Measurements from ENCODE around the gene BCR.
A peak's percentile ranks its signal among the peaks of the same experiment; 100 is the strongest.

Gene BCR

GRCh38 chr22:23228503-23228902, 48.2 kb downstream of the BCR start:
- no peaks in the 10 kb centered on the region for H3K36me3 ChIP-seq (ENCODE audit: control insufficient read depth, insufficient read depth, low read length)
- no peak overlapping the region for H3K27ac ChIP-seq (ENCODE audit: insufficient read depth, low read length, poor library complexity, severe bottlenecking)
- no peak overlapping the region for H3K4me3 ChIP-seq (ENCODE audit: insufficient read depth, low read depth, low read length, poor library complexity, severe bottlenecking)
- H3K4me1 ChIP-seq (ENCODE audit: control insufficient read depth, insufficient read depth, low read length, poor library complexity, severe bottlenecking) = peaks cover 36% of the 10 kb centered on the region
- H3K9me3 ChIP-seq (ENCODE audit: control insufficient read depth, low read length) = peaks cover 5% of the 10 kb centered on the region
- H3K27me3 ChIP-seq (replicated peaks; ENCODE audit: control insufficient read depth, insufficient read depth, low read length, poor library complexity, severe bottlenecking) = no peaks in the 10 kb centered on the region
- DNase-seq = no peak

- DNase-seq = no peak
- Histone ChIP-seq H3K4me3 (ENCODE audit: insufficient read depth, low read depth, low read length, poor library complexity, severe bottlenecking) (no peak overlapping the region), H3K36me3 (ENCODE audit: control insufficient read depth, insufficient read depth, low read length) (no peaks in the 10 kb centered on the region), H3K4me1 (ENCODE audit: control insufficient read depth, insufficient read depth, low read length, poor library complexity, severe bottlenecking) (peaks cover 26% of the 10 kb centered on the region), H3K27me3 (replicated peaks; ENCODE audit: control insufficient read depth, insufficient read depth, low read length, poor library complexity, severe bottlenecking) (no peaks in the 10 kb centered on the region), H3K27ac (ENCODE audit: insufficient read depth, low read length, poor library complexity, severe bottlenecking) (no peak overlapping the region), H3K9me3 (ENCODE audit: control insufficient read depth, low read length) (peaks cover 5% of the 10 kb centered on the region)
These were observed 49.3 kb downstream of the BCR start for GRCh38 chr22:23229646-23230045.

DNA sequence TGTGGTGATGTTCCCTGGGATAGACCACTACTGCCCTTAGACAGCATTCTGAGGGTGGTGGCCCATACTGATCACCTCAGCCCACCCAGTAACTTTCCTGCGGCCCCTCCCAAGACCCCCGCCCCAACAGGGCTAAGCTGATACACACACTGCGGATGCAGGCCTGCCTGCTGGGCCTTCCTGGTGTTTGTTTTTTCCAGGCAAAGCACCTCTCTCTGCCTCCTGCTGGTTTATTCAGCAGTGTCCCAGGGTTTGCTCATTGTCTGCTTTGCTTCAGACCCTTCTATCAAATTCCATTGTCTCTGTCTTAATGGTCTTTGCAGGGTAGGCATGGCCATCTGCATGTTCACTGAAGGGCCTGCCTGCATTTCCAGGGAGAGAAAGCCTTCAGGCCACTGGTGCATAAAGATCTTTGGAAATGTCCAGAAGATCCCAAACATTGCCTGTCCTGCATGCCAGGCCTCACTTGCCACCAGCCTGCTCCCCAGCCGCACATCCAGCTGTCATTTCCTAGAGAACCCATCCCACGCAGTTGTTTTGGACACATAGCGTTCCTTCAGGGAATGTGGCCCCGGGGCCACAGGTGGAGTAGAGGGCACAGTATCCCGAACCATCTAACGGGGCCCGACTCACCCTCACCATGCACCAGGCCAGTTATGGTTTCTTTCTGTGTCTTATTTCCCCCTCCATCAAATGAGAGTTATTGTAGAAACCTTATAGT, 50.2 kb downstream of the BCR start:
- Histone ChIP-seq H3K27me3 (replicated peaks; ENCODE audit: control insufficient read depth, insufficient read depth, low read length, poor library complexity, severe bottlenecking) (no peaks in the 10 kb centered on the region), H3K27ac (ENCODE audit: insufficient read depth, low read length, poor library complexity, severe bottlenecking) (no peak overlapping the region), H3K4me3 (ENCODE audit: insufficient read depth, low read depth, low read length, poor library complexity, severe bottlenecking) (no peak overlapping the region), H3K36me3 (ENCODE audit: control insufficient read depth, insufficient read depth, low read length) (no peaks in the 10 kb centered on the region), H3K9me3 (ENCODE audit: control insufficient read depth, low read length) (peaks cover 5% of the 10 kb centered on the region), H3K4me1 (ENCODE audit: control insufficient read depth, insufficient read depth, low read length, poor library complexity, severe bottlenecking) (peaks cover 20% of the 10 kb centered on the region)
- no peak for DNase-seq

GRCh38 chr22:23231471-23232093, 51.3 kb downstream of the BCR start:
- Histone ChIP-seq H3K27ac (ENCODE audit: insufficient read depth, low read length, poor library complexity, severe bottlenecking) (no peak overlapping the region), H3K36me3 (ENCODE audit: control insufficient read depth, insufficient read depth, low read length) (no peaks in the 10 kb centered on the region), H3K4me1 (ENCODE audit: control insufficient read depth, insufficient read depth, low read length, poor library complexity, severe bottlenecking) (peaks cover 16% of the 10 kb centered on the region), H3K9me3 (ENCODE audit: control insufficient read depth, low read length) (peaks cover 5% of the 10 kb centered on the region), H3K4me3 (ENCODE audit: insufficient read depth, low read depth, low read length, poor library complexity, severe bottlenecking) (no peak overlapping the region), H3K27me3 (replicated peaks; ENCODE audit: control insufficient read depth, insufficient read depth, low read length, poor library complexity, severe bottlenecking) (no peaks in the 10 kb centered on the region)
- no peak for DNase-seq

- peak overlapping the region; percentile 14 for H3K27ac ChIP-seq (ENCODE audit: insufficient read depth, low read length, poor library complexity, severe bottlenecking)
- DNase-seq = no peak
- H3K27me3 ChIP-seq (replicated peaks; ENCODE audit: control insufficient read depth, insufficient read depth, low read length, poor library complexity, severe bottlenecking) = no peaks in the 10 kb centered on the region
- H3K4me1 ChIP-seq (ENCODE audit: control insufficient read depth, insufficient read depth, low read length, poor library complexity, severe bottlenecking) = peaks cover 13% of the 10 kb centered on the region
- peaks cover 5% of the 10 kb centered on the region for H3K9me3 ChIP-seq (ENCODE audit: control insufficient read depth, low read length)
- H3K36me3 ChIP-seq (ENCODE audit: control insufficient read depth, insufficient read depth, low read length) = no peaks in the 10 kb centered on the region
- H3K4me3 ChIP-seq (ENCODE audit: insufficient read depth, low read depth, low read length, poor library complexity, severe bottlenecking) = no peak overlapping the region
These were observed 52.0 kb downstream of the BCR start for GRCh38 chr22:23232094-23232905.

DNA sequence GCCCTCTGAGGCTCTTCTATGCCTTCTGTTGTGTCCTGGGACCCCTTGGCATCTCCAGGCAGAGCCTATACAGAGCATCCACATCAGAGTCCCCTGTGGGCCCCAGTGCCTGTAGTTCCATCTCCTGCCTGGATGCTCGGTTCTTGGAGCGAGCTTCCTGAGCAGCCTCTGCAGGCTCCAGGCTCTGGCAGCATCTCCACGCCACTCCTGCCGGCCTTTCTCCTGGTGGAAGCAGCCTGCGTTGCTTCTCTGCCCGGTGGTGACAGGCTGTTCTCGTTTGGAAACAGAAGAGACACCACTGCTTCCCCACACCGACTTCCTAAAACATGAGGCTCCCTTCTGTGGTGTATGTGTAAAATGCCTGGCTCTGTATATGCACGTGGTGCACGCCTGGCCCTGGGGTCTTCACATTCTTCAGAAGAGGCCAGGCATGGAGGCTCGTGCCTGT, 52.8 kb downstream of the BCR start:
- H3K4me3 ChIP-seq (ENCODE audit: insufficient read depth, low read depth, low read length, poor library complexity, severe bottlenecking) = no peak overlapping the region
- peaks cover 5% of the 10 kb centered on the region for H3K9me3 ChIP-seq (ENCODE audit: control insufficient read depth, low read length)
- no peak overlapping the region for H3K27ac ChIP-seq (ENCODE audit: insufficient read depth, low read length, poor library complexity, severe bottlenecking)
- H3K4me1 ChIP-seq (ENCODE audit: control insufficient read depth, insufficient read depth, low read length, poor library complexity, severe bottlenecking) = peaks cover 12% of the 10 kb centered on the region
- H3K36me3 ChIP-seq (ENCODE audit: control insufficient read depth, insufficient read depth, low read length) = no peaks in the 10 kb centered on the region
- no peak for DNase-seq
- H3K27me3 ChIP-seq (replicated peaks; ENCODE audit: control insufficient read depth, insufficient read depth, low read length, poor library complexity, severe bottlenecking) = no peaks in the 10 kb centered on the region

DNA sequence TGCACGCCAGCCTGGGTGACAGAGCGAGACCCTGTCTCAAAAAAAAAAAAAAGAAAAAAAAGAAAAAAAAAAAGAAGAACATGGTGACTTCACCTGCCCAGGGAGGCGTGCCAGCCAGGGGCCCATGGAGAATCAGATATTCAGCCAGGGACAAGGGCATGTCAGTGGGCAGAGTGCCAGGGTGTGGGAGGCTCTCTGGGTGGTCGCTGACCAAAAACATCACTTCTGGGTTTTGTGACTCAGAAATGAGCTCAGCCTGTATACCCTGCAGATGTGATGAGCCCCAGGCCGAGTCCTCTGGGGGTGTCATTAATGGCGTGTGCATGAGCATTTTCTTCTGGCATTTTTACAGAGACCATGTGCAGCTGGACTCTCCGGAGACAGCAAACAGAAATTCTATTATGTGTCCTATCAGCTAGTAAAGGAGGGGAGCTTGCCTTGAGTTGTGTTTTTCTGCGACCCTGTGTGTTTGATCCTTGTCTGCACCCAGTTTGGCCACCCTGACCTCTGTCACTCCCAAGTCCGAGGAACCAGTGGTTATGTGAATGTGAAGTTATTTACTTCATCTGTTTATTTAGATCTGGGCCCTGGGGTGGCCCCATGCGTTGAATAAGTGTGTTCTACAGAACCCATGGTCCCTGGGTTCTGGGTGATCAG, 53.6 kb downstream of the BCR start:
- Histone ChIP-seq H3K27ac (ENCODE audit: insufficient read depth, low read length, poor library complexity, severe bottlenecking) (no peak overlapping the region), H3K4me3 (ENCODE audit: insufficient read depth, low read depth, low read length, poor library complexity, severe bottlenecking) (no peak overlapping the region), H3K9me3 (ENCODE audit: control insufficient read depth, low read length) (peaks cover under 1% of the 10 kb centered on the region), H3K27me3 (replicated peaks; ENCODE audit: control insufficient read depth, insufficient read depth, low read length, poor library complexity, severe bottlenecking) (no peaks in the 10 kb centered on the region), H3K4me1 (ENCODE audit: control insufficient read depth, insufficient read depth, low read length, poor library complexity, severe bottlenecking) (peaks cover 16% of the 10 kb centered on the region), H3K36me3 (ENCODE audit: control insufficient read depth, insufficient read depth, low read length) (no peaks in the 10 kb centered on the region)
- no peak for DNase-seq

- Histone ChIP-seq H3K36me3 (ENCODE audit: control insufficient read depth, insufficient read depth, low read length) (no peaks in the 10 kb centered on the region), H3K27ac (ENCODE audit: insufficient read depth, low read length, poor library complexity, severe bottlenecking) (no peak overlapping the region), H3K27me3 (replicated peaks; ENCODE audit: control insufficient read depth, insufficient read depth, low read length, poor library complexity, severe bottlenecking) (no peaks in the 10 kb centered on the region), H3K4me3 (ENCODE audit: insufficient read depth, low read depth, low read length, poor library complexity, severe bottlenecking) (no peak overlapping the region), H3K9me3 (ENCODE audit: control insufficient read depth, low read length) (no peaks in the 10 kb centered on the region), H3K4me1 (ENCODE audit: control insufficient read depth, insufficient read depth, low read length, poor library complexity, severe bottlenecking) (peaks cover 16% of the 10 kb centered on the region)
- DNase-seq = no peak
These were observed 54.3 kb downstream of the BCR start for GRCh38 chr22:23234409-23235161.

DNA sequence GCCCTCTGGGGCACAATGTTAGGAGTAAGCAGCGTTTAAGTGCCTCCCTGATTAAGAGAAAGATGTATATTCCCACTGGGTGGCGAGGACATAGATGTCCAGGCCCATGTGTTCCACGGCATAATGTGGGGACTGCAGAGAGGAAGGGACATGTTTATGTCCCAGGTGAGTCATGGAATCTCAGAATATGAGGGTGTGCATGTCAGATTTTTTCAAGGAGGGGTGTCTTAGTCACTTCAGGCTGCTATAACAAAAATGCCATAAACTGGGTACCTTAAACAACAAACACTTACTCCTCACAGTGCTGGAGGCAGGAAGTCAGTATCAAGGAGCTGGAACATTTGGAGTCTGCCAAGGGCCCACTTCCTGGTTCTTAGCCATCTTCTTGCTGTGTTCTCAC, 55.1 kb downstream of the BCR start:
- Histone ChIP-seq H3K4me3 (ENCODE audit: insufficient read depth, low read depth, low read length, poor library complexity, severe bottlenecking) (no peak overlapping the region), H3K27ac (ENCODE audit: insufficient read depth, low read length, poor library complexity, severe bottlenecking) (no peak overlapping the region), H3K27me3 (replicated peaks; ENCODE audit: control insufficient read depth, insufficient read depth, low read length, poor library complexity, severe bottlenecking) (no peaks in the 10 kb centered on the region), H3K4me1 (ENCODE audit: control insufficient read depth, insufficient read depth, low read length, poor library complexity, severe bottlenecking) (peaks cover 16% of the 10 kb centered on the region), H3K36me3 (ENCODE audit: control insufficient read depth, insufficient read depth, low read length) (no peaks in the 10 kb centered on the region), H3K9me3 (ENCODE audit: control insufficient read depth, low read length) (no peaks in the 10 kb centered on the region)
- DNase-seq = no peak

All from effector memory CD4-positive, alpha-beta T cell (primary cell).